ENCODE measurements around the gene KRT83.
"Not testable (repeated sequence)": the region's sequence is repeated elsewhere in the genome, so short reads cannot be mapped to it uniquely, and the experiment has no call there.

The KRT83 gene

GRCh38 chr12:52312086-52312485 is 9.1 kb downstream of the KRT83 start:
- Histone ChIP-seq H3K4me3 (ENCODE audit: insufficient read depth, low read depth, low read length) (no peak overlapping the region), H3K27me3 (ENCODE audit: control insufficient read depth, insufficient read depth, low read length, poor library complexity, severe bottlenecking) (peaks cover 40% of the 10 kb centered on the region)
- 78 to 86% methylated on average over 4 of the region's 4 CpGs for WGBS, 2 experiments

GRCh38 chr12:52311285-52311648 is 9.9 kb downstream of the KRT83 start:
- H3K27me3 ChIP-seq (ENCODE audit: control insufficient read depth, insufficient read depth, low read length, poor library complexity, severe bottlenecking): peaks cover 48% of the 10 kb centered on the region
- no peak overlapping the region for H3K27ac ChIP-seq (ENCODE audit: insufficient read depth, low read depth, low read length, poor library complexity, severe bottlenecking)
- H3K9me3 ChIP-seq (ENCODE audit: control insufficient read depth, low read length): no peaks in the 10 kb centered on the region
- no peak overlapping the region for H3K4me3 ChIP-seq (ENCODE audit: insufficient read depth, low read depth, low read length)
- H3K36me3 ChIP-seq (ENCODE audit: control insufficient read depth, insufficient read depth, low read length): no peaks in the 10 kb centered on the region
- 89 to 90% methylated on average over 3 of the region's 3 CpGs for WGBS, 2 experiments
- H3K4me1 ChIP-seq (ENCODE audit: control insufficient read depth, insufficient read depth, low read length): peaks cover 11% of the 10 kb centered on the region

More at GRCh38 chr12:52312086-52312485, 9.1 kb downstream of the KRT83 start:
- Histone ChIP-seq H3K36me3 (ENCODE audit: control insufficient read depth, insufficient read depth, low read length) (no peaks in the 10 kb centered on the region), H3K4me1 (ENCODE audit: control insufficient read depth, insufficient read depth, low read length) (peaks cover 11% of the 10 kb centered on the region), H3K9me3 (ENCODE audit: control insufficient read depth, low read length) (no peaks in the 10 kb centered on the region), H3K27ac (ENCODE audit: insufficient read depth, low read depth, low read length, poor library complexity, severe bottlenecking) (no peak overlapping the region)

- peaks cover 11% of the 10 kb centered on the region for H3K4me1 ChIP-seq (ENCODE audit: control insufficient read depth, insufficient read depth, low read length)
- H3K36me3 ChIP-seq (ENCODE audit: control insufficient read depth, insufficient read depth, low read length): no peaks in the 10 kb centered on the region
- H3K27ac ChIP-seq (ENCODE audit: insufficient read depth, low read depth, low read length, poor library complexity, severe bottlenecking): no peak overlapping the region
- no peaks in the 10 kb centered on the region for H3K9me3 ChIP-seq (ENCODE audit: control insufficient read depth, low read length)
- 87 to 92% methylated on average over 5 of the region's 5 CpGs for WGBS, 2 experiments
- peaks cover 50% of the 10 kb centered on the region for H3K27me3 ChIP-seq (ENCODE audit: control insufficient read depth, insufficient read depth, low read length, poor library complexity, severe bottlenecking)
- H3K4me3 ChIP-seq (ENCODE audit: insufficient read depth, low read depth, low read length): no peak overlapping the region
Measured at GRCh38 chr12:52310622-52311284, 10.4 kb downstream of the KRT83 start.

DNA sequence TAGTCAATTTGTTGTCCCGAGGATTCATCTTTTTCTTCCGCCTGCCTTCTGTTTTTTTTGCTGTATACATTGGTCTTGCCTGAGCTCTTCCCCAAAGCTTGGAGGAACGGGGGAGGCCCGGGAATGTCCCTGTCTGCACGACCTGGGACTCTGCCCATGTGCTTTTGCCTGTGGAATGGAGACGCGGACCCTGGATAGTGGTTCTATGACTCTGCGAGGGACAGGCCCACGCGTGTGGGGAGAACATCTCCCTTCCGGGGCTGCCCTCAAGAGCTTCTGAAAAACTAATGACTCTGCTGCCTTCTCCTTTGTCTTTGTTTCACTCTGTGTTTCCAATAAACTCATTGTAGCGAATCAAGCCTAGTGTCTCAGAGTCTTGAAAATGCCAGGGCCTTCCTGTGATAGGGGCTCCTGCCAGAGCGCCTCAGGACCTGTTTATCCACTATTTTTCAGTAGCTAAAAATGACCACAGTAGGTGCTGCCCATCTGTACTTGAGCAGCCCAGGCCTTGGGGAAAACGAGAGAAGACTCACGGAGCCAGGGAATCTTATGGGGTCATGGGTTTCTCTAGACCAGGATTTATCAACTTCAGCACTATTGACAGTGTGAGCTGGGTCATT is 12.3 kb downstream of the KRT83 start:
- no peak overlapping the region for H3K27ac ChIP-seq (ENCODE audit: insufficient read depth, low read depth, low read length, poor library complexity, severe bottlenecking)
- H3K4me3 ChIP-seq (ENCODE audit: insufficient read depth, low read depth, low read length): peak overlapping the region; percentile 45
- H3K9me3 ChIP-seq (ENCODE audit: control insufficient read depth, low read length): no peaks in the 10 kb centered on the region
- no peaks in the 10 kb centered on the region for H3K36me3 ChIP-seq (ENCODE audit: control insufficient read depth, insufficient read depth, low read length)
- WGBS, 2 experiments: 57 to 58% methylated on average over 15 of the region's 15 CpGs
- peaks cover 50% of the 10 kb centered on the region for H3K27me3 ChIP-seq (ENCODE audit: control insufficient read depth, insufficient read depth, low read length, poor library complexity, severe bottlenecking)
- H3K4me1 ChIP-seq (ENCODE audit: control insufficient read depth, insufficient read depth, low read length): peaks cover 11% of the 10 kb centered on the region

DNA sequence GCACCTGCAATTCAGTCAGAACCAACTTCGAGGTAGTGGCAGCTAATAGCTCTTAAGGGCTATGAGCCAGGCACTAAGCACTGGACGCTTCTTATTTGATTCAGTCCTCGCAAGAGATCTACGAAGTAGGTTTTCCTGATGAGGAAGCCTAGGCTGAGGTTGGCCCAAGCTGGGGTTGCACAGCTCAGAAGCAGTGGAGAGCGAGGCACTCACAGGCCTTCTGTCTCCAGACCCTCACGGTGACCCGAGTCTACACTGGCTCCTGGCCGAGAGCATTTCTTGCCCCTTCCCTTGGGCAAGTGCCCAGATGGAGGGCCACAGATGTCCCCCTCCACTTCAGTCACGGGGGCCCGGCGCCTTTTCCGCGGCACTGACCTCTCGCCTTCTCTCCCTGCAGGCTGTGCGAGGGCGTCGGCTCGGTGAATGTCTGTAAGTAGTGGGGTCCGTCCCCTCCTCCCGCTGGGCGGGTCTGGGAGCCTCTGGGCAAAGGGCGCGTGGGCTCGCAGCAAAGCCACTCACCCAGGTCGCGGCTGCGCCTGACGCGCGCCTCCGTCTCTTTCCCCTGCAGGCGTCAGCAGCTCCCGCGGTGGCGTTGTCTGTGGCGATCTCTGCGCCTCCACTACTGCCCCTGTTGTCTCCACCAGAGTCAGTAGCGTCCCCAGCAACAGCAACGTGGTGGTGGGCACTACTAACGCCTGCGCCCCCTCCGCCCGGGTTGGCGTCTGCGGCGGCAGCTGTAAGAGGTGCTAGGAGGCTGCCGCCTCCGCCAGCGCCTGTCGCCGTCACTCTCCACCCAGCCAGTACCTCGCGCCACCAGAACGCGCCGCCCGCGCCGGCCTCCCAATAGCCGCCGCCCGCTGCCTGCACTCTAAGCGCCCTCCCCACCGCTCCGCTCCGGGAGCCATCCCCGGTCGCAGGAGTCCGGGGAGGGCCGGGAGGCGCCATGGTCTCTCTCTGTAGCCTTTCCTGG is 13.1 kb downstream of the KRT83 start:
- H3K36me3 ChIP-seq (ENCODE audit: control insufficient read depth, insufficient read depth, low read length): no peaks in the 10 kb centered on the region
- H3K4me3 ChIP-seq (ENCODE audit: insufficient read depth, low read depth, low read length): peak overlapping the region; percentile 45
- no peak overlapping the region for H3K27ac ChIP-seq (ENCODE audit: insufficient read depth, low read depth, low read length, poor library complexity, severe bottlenecking)
- no peaks in the 10 kb centered on the region for H3K9me3 ChIP-seq (ENCODE audit: control insufficient read depth, low read length)
- H3K27me3 ChIP-seq (ENCODE audit: control insufficient read depth, insufficient read depth, low read length, poor library complexity, severe bottlenecking): peaks cover 50% of the 10 kb centered on the region
- H3K4me1 ChIP-seq (ENCODE audit: control insufficient read depth, insufficient read depth, low read length): peaks cover 11% of the 10 kb centered on the region
- WGBS, 2 experiments: 10% methylated on average over 71 of the region's 71 CpGs

- H3K4me1 ChIP-seq (ENCODE audit: control insufficient read depth, insufficient read depth, low read length): peaks cover 11% of the 10 kb centered on the region
- no peak overlapping the region for H3K27ac ChIP-seq (ENCODE audit: insufficient read depth, low read depth, low read length, poor library complexity, severe bottlenecking)
- H3K4me3 ChIP-seq (ENCODE audit: insufficient read depth, low read depth, low read length): no peak overlapping the region
- H3K36me3 ChIP-seq (ENCODE audit: control insufficient read depth, insufficient read depth, low read length): no peaks in the 10 kb centered on the region
- no peaks in the 10 kb centered on the region for H3K9me3 ChIP-seq (ENCODE audit: control insufficient read depth, low read length)
- H3K27me3 ChIP-seq (ENCODE audit: control insufficient read depth, insufficient read depth, low read length, poor library complexity, severe bottlenecking): peaks cover 49% of the 10 kb centered on the region
- 92 to 94% methylated on average over 2 of the region's 2 CpGs for WGBS, 2 experiments
Measured at GRCh38 chr12:52306731-52307130, 14.5 kb downstream of the KRT83 start.

DNA sequence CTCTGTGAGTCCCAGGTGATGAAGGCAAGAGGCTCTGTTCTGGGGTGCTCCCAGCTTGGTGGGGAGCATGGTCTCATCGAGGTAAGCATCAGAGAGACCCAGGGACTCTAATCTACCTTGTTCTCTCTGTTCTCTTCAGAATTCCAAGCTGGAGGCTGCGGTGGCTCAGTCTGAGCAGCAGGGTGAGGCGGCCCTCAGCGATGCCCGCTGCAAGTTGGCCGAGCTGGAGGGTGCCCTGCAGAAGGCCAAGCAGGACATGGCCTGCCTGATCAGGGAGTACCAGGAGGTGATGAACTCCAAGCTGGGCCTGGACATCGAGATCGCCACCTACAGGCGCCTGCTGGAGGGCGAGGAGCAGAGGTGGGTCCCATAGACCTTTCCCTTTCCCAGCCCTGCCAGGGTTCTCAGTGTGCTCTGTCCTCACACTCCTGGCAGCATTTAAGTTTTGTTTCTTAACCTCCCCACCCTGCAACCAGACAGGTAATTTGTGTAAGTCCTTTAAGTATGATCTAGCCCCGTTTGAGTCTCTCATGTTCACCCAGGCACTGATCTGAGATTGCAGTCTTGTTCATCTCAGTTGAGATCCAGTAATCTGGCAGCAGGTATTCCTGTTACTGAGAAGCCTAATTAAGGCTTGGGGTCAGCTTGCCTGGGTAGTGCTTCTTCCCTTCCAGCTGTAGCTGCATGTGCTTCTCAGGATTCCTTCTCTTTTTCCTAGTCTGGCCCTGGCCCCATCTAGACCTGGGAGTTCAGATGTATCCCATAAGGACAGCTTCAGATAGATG is 15.1 kb downstream of the KRT83 start:
- H3K9me3 ChIP-seq (ENCODE audit: control insufficient read depth, low read length): no peaks in the 10 kb centered on the region
- 59 to 62% methylated on average over 11 of the region's 11 CpGs for WGBS, 2 experiments
- H3K27me3 ChIP-seq (ENCODE audit: control insufficient read depth, insufficient read depth, low read length, poor library complexity, severe bottlenecking): peaks cover 47% of the 10 kb centered on the region
- no peak overlapping the region for H3K27ac ChIP-seq (ENCODE audit: insufficient read depth, low read depth, low read length, poor library complexity, severe bottlenecking)
- H3K36me3 ChIP-seq (ENCODE audit: control insufficient read depth, insufficient read depth, low read length): no peaks in the 10 kb centered on the region
- peaks cover 11% of the 10 kb centered on the region for H3K4me1 ChIP-seq (ENCODE audit: control insufficient read depth, insufficient read depth, low read length)
- no peak overlapping the region for H3K4me3 ChIP-seq (ENCODE audit: insufficient read depth, low read depth, low read length)

GRCh38 chr12:52304941-52305411 is 16.2 kb downstream of the KRT83 start:
- WGBS, 2 experiments: 90 to 92% methylated on average over 15 of the region's 15 CpGs
- H3K4me3 ChIP-seq (ENCODE audit: insufficient read depth, low read depth, low read length); H3K27ac ChIP-seq (ENCODE audit: insufficient read depth, low read depth, low read length, poor library complexity, severe bottlenecking); H3K9me3 ChIP-seq (ENCODE audit: control insufficient read depth, low read length); H3K36me3 ChIP-seq (ENCODE audit: control insufficient read depth, insufficient read depth, low read length): not testable (repeated sequence)
- Histone ChIP-seq H3K4me1 (ENCODE audit: control insufficient read depth, insufficient read depth, low read length) (peaks cover 11% of the 10 kb centered on the region), H3K27me3 (ENCODE audit: control insufficient read depth, insufficient read depth, low read length, poor library complexity, severe bottlenecking) (peaks cover 39% of the 10 kb centered on the region)

- H3K27me3 ChIP-seq (ENCODE audit: control insufficient read depth, insufficient read depth, low read length, poor library complexity, severe bottlenecking): peaks cover 19% of the 10 kb centered on the region
- not testable (repeated sequence) for H3K9me3 ChIP-seq (ENCODE audit: control insufficient read depth, low read length); H3K4me1 ChIP-seq (ENCODE audit: control insufficient read depth, insufficient read depth, low read length); H3K27ac ChIP-seq (ENCODE audit: insufficient read depth, low read depth, low read length, poor library complexity, severe bottlenecking); H3K36me3 ChIP-seq (ENCODE audit: control insufficient read depth, insufficient read depth, low read length); H3K4me3 ChIP-seq (ENCODE audit: insufficient read depth, low read depth, low read length)
- whole genome bisulfite sequencing, 2 experiments: no CpG with 5 or more reads among the region's 5 CpGs
Measured at GRCh38 chr12:52302242-52302914, 18.8 kb downstream of the KRT83 start.
